ENCODE measurements around the gene HGF. TPM values are rescaled to one million over a fixed set of nuclear protein-coding genes. Genes with fewer than 3 reads are reported as not detected.
"Not testable (repeated sequence)": the region's sequence is repeated elsewhere in the genome, so short reads cannot be mapped to it uniquely, and the experiment has no call there.

The HGF gene
- total RNA-seq, 1 donor from 2014 or later = 0.54 TPM

GRCh38 chr7:81722250-81722649 is 47.6 kb downstream of the HGF start:
- intact Hi-C loops (cut with micrococcal nuclease) = not testable (repeated sequence)

- intact Hi-C loops (cut with micrococcal nuclease) = no loop called here
Measured at GRCh38 chr7:81721437-81721836, 48.4 kb downstream of the HGF start.

DNA sequence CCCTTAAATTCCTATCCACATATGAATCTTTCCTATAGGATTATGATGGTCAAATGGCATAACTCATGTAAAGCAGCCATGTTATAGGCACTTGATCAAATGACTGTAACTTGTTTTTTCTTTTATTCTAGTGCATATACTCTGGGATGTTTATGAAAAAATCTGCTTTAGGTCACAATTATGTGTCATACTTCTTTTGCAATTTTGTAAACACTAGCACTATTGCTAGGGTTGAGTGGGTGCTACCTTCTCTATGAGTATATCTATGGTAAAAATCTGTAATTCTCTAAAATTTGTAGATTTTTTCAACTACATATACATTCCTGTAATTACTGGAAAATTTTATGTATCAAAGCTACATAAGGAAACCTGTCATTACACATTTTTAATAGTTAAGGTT is 50.0 kb downstream of the HGF start:
- intact Hi-C loops (cut with micrococcal nuclease) = no loop called here

- intact Hi-C loops (cut with micrococcal nuclease) = no loop called here
Measured at GRCh38 chr7:81715984-81716588, 53.8 kb downstream of the HGF start.

- intact Hi-C loops (cut with micrococcal nuclease) = no loop called here
Measured at GRCh38 chr7:81714306-81714705, 55.5 kb downstream of the HGF start.

DNA sequence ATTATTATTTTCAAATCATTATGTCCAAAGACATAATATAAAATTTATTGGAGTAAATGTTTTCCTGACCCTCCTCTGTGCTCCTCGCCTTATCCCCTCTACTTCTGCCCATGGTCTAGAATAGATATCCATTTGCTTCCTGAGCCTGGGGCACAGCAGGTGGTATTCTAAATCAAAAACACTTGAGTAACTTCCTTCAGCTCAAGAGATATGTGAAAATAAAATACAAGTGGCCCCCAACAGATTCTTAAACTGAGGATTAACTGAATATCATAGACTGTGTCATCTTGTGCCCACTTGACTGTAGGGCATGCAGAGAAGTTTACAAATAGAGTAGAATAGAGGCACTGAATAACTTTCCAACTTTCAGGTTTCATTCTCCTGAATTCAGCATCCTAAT is 59.1 kb downstream of the HGF start:
- intact Hi-C loops (cut with micrococcal nuclease) = no loop called here

DNA sequence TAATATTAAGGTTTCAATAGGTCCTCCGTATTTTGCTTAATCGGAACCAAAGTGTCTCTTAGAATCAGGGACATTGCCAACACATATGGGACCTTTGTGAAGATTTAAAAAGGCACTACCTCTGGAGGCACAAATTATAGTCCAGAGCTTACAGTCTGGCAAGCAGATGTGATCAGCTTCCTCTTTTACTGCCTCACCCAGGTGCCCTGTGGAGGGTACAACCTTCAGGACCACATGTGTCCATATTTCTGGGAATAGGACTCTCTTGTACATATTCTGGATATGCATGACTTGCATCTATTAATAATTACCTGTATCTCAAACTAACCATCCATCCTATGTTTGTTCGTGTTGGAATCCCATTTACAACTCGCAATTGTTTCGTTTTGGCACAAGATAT is 60.0 kb downstream of the HGF start:
- intact Hi-C loops (cut with micrococcal nuclease) = no loop called here

- intact Hi-C loops (cut with micrococcal nuclease) = no loop called here
Measured at GRCh38 chr7:81707966-81708365, 61.9 kb downstream of the HGF start.

GRCh38 chr7:81707196-81707595 is 62.7 kb downstream of the HGF start:
- intact Hi-C loops (cut with micrococcal nuclease) = no loop called here

GRCh38 chr7:81705206-81705605 is 64.6 kb downstream of the HGF start:
- intact Hi-C loops (cut with micrococcal nuclease) = no loop called here

DNA sequence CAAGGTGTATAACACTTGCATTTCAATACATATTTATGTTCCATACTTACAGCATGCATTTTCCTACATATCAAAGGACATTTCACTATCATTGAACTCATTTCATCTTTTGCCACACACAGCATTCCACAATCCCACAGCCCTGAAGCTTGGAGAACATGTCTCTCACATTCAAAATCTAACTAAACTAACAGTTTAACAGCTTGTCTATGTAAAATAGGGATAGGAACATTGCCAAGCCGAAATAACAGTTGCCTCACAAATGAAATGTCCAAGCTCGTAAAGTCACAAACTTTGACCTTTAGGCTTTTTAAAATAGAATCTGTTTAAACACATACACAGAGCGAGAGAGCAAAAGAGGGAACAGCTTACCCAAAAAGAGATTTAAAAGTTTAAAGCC is 65.3 kb downstream of the HGF start:
- intact Hi-C loops (cut with micrococcal nuclease) = no loop called here

DNA sequence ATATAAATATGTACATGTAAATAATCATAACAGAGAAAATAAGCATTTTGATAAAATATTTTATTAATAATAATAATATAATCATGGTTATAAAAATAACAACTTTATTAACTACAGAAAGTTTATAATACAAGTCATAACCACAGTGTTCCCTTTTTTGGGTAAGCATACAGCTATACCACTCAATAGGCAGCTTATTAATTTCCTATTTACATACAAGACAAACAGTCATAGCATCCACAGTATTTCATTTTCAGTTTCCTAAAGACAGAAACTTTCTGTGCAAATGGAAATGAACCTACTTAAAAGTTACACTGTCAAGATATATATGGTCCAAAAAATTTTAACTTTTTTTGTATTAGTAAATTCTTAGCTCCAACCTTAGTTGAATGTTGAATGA is 70.9 kb downstream of the HGF start:
- intact Hi-C loops (cut with micrococcal nuclease) = no loop called here

GRCh38 chr7:81694711-81695110 is 75.1 kb downstream of the HGF start:
- intact Hi-C loops (cut with micrococcal nuclease) = no loop called here

DNA sequence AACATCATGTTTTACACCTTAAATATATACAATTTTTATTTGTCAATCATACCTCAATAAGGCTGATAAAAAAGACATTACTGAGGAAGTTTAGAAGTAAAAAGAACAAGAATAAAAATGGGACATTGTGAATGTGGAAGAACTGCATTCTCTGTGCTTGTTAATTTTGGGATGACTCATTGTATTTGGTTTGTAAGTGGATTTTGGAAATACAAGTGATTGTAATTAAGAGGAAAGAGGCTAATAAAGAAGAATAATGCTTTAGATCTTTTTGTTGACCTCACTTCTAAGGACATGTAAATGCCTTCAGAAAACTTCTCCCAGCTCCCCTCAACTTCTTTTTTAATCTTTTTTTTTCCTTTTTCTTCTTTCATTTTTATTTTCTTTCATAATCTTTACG is 76.0 kb downstream of the HGF start:
- intact Hi-C loops (cut with micrococcal nuclease) = no loop called here

GRCh38 chr7:81693080-81693479 is 76.8 kb downstream of the HGF start:
- intact Hi-C loops (cut with micrococcal nuclease) = no loop called here

DNA sequence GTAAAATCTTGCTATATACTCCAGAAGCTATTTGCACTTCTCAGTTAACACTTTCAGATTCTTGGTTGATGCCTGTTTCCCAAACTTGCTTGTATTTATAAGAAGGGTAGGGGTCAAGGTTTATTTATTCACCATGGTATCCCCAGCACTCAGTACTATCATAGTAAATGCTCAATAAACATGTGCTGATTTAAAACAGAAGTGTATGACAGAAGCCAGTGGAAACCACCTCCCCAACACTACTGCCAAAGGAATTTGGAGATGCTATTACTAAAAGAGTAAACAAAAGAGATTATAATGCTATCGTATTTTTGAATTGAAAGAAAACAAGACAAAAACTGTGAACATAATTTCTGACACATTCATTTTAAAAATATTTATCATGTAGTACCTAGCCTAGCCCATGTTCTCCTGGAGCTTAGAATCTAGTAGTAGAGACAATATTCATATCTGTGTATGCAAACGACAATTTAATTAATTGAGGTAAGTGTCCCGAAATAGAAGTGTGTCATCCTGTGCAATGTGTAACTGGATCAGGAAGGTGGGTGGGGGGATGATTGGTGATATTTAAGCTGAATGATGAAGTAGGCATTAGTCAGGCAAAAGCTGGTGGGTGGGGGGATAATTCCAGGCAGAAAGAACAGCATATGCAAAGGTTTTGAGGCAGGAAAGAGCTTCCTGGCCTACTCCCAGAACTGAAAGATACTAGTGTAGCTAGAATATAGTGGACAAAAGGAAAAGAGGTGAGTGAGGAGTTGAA is 77.5 kb downstream of the HGF start:
- intact Hi-C loops (cut with micrococcal nuclease) = no loop called here

GRCh38 chr7:81691199-81691821 is 78.5 kb downstream of the HGF start:
- intact Hi-C loops (cut with micrococcal nuclease) = no loop called here

DNA sequence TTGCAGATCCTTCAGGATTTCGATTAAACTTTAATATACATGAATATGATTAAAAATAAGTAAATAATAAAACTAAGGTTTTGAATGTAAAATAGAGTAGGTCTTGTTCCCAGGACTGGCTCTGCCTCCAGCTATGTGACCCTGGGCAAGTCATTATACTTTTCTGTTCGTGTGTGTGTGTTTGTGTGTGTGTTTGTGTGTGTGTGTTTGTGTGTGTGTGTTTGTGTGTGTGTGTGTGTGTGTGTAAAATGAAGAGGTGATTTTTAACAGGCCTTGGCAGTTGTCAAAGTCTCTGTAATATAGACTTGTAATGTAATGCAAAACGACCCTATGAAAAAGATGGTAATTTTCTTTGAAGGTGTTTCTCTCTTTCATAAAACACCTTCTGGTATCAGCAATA is 79.2 kb downstream of the HGF start:
- intact Hi-C loops (cut with micrococcal nuclease) = no loop called here

- intact Hi-C loops (cut with micrococcal nuclease) = no loop called here
Measured at GRCh38 chr7:81690251-81690650, 79.6 kb downstream of the HGF start.

DNA sequence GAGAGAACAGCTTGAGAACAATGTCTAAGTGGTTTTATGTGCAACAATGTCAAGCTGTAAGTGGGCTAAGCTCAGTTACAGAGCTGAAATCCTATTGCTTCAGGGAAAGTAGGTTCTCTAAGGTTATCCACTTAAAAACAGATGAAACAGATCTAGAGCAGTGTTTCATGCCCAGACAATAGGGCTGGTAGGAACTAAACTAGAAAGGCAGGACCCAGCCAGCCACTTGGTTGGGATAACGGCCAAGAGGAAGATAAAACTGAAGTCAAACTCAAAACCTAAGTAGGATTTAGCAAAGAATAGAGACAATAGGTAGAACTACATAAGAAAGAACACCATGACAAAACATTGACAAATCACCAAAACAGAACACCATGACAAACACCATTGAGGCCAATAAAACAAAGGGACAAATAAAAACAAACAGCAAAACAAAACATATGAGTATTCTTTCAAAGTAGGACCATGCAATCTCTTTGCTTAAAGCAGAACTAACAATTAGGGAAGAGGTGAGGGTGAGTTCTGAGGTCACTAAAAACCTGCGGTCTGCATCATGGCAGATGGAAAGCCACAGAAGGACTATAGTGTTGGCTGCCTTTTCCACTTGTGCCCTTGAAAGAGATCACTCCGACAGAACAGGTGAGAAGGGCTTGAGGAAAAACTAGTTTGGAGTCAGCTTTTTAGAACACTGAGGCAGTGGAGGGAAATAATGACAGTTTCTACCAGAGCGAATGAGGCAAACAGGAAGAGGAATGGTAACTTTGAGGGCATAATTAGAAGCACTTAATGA is 81.0 kb downstream of the HGF start:
- intact Hi-C loops (cut with micrococcal nuclease) = no loop called here

GRCh38 chr7:81687062-81687461 is 82.8 kb downstream of the HGF start:
- intact Hi-C loops (cut with micrococcal nuclease) = no loop called here

- intact Hi-C loops (cut with micrococcal nuclease) = no loop called here
Measured at GRCh38 chr7:81685270-81685868, 84.5 kb downstream of the HGF start.

Measured in T-helper 1 cell treated with Interleukin-12 subunit alpha and Interleukin-12 subunit beta and Interleukin-4 antibody, amounts not matched to agents 30 ng/mL and 1 ng/mL, for 36 hours (primary cell).